Panc1 (cell line): ENCODE data around the gene FCAMR.
"Not testable (repeated sequence)": the region's sequence is repeated elsewhere in the genome, so short reads cannot be mapped to it uniquely, and the experiment has no call there.

Source experiments
- POLR2AphosphoS5 ChIP-seq: IDR thresholded peaks from 2 replicates; pipeline ENCODE4 v1.6.1; 2012; ENCODE audit warnings: mild to moderate bottlenecking, low read depth, low read length, moderate library complexity
- SIN3A ChIP-seq: IDR thresholded peaks from 2 replicates; pipeline ENCODE4 v1.6.1; 2012; ENCODE audit warnings: low read depth, mild to moderate bottlenecking, low read length, moderate library complexity, borderline replicate concordance; ENCODE audit not compliant: insufficient read depth
- TCF7L2 ChIP-seq: IDR thresholded peaks from 2 replicates; pipeline ENCODE4 v1.6.1; 2011; ENCODE audit warnings: mild to moderate bottlenecking, low read depth, low read length, inconsistent platforms
- TF ChIP-seq, protein P1 (sequence below): fragments of 450-650 bp; IDR thresholded peaks from 2 replicates; pipeline ENCODE4 v1.5.1; 2017; ENCODE audit warnings: mild to moderate bottlenecking
- TF ChIP-seq, protein P2 (sequence below), 2 experiments: IDR thresholded peaks; 2 replicates each; pipeline ENCODE4 v1.6.1; 2011 to 2012; ENCODE audit warnings: low read depth in 2 of 2, control low read depth in 1 of 2, low read length in 1 of 2, mild to moderate bottlenecking in 1 of 2, moderate library complexity in 1 of 2; ENCODE audit not compliant: insufficient read depth in 1 of 2

DNA sequence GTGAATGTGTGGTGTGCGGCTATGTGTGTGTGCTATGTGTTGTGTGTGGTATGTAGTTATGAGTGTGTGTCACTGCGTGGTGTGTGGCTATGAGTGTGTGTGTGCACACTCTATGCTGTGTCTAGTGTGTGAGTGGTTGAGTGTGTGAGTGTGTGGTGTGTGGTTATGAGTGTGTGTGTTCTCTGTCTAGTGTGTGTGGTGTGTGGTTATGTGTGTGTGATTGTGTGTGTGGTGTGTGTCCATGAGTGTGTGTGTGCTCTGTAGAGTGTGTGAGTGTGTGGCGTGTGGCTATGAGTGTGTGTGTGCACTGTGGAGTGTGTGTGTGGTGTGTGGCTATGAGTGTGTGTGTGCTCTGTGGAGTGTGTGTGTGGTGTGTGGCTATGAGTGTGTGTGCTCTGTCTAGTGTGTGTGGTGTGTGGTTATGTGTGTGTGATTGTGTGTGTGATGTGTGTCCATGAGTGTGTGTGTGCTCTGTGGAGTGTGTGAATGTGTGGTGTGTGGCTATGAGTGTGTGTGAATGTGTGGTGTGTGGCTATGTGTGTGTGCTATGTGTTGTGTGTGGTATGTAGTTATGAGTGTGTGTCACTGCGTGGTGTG lies 46.2 kb downstream of the FCAMR start:
- TF ChIP-seq, protein P1, sequence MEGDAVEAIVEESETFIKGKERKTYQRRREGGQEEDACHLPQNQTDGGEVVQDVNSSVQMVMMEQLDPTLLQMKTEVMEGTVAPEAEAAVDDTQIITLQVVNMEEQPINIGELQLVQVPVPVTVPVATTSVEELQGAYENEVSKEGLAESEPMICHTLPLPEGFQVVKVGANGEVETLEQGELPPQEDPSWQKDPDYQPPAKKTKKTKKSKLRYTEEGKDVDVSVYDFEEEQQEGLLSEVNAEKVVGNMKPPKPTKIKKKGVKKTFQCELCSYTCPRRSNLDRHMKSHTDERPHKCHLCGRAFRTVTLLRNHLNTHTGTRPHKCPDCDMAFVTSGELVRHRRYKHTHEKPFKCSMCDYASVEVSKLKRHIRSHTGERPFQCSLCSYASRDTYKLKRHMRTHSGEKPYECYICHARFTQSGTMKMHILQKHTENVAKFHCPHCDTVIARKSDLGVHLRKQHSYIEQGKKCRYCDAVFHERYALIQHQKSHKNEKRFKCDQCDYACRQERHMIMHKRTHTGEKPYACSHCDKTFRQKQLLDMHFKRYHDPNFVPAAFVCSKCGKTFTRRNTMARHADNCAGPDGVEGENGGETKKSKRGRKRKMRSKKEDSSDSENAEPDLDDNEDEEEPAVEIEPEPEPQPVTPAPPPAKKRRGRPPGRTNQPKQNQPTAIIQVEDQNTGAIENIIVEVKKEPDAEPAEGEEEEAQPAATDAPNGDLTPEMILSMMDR = not testable (repeated sequence)
- not testable (repeated sequence) for TF ChIP-seq POLR2AphosphoS5, TCF7L2, SIN3A
- TF ChIP-seq, protein P2, sequence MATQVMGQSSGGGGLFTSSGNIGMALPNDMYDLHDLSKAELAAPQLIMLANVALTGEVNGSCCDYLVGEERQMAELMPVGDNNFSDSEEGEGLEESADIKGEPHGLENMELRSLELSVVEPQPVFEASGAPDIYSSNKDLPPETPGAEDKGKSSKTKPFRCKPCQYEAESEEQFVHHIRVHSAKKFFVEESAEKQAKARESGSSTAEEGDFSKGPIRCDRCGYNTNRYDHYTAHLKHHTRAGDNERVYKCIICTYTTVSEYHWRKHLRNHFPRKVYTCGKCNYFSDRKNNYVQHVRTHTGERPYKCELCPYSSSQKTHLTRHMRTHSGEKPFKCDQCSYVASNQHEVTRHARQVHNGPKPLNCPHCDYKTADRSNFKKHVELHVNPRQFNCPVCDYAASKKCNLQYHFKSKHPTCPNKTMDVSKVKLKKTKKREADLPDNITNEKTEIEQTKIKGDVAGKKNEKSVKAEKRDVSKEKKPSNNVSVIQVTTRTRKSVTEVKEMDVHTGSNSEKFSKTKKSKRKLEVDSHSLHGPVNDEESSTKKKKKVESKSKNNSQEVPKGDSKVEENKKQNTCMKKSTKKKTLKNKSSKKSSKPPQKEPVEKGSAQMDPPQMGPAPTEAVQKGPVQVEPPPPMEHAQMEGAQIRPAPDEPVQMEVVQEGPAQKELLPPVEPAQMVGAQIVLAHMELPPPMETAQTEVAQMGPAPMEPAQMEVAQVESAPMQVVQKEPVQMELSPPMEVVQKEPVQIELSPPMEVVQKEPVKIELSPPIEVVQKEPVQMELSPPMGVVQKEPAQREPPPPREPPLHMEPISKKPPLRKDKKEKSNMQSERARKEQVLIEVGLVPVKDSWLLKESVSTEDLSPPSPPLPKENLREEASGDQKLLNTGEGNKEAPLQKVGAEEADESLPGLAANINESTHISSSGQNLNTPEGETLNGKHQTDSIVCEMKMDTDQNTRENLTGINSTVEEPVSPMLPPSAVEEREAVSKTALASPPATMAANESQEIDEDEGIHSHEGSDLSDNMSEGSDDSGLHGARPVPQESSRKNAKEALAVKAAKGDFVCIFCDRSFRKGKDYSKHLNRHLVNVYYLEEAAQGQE (IDR thresholded peaks at IDR 0.05; ENCODE audit: insufficient read depth in 1 of 2, low read depth in 2 of 2, low read length in 1 of 2) = not testable (repeated sequence)
